PC-9 (cell line): Measurements from ENCODE around the gene HPS6. TPM values are rescaled to one million over a fixed set of nuclear protein-coding genes. Genes with fewer than 3 reads are reported as not detected.
A peak's percentile ranks its signal among the peaks of the same experiment; 100 is the strongest.

Experiments
- BruUV-seq: library from RNA; stranded (reverse); fragments of 400-500 nt; replicated peaks from 2 replicates; lab custom pipeline; 2021; lab: Mats Ljungman, UMichigan
- CTCF ChIA-PET: fragments of 300-600 bp; sonication (Branson Sonifier 250); formaldehyde crosslinking; loops from one replicate; lab custom pipeline; 2022; ENCODE audit warnings: antibody characterized with exemption; lab: Charles Lee
- POLR2A ChIA-PET: fragments of 300-600 bp; sonication (Branson Sonifier 250); formaldehyde crosslinking; loops from one replicate; lab custom pipeline; 2022; ENCODE audit warnings: antibody characterized with exemption; ENCODE audit not compliant: unreplicated experiment; lab: Charles Lee
- DNase-seq, 2 experiments: peaks; one replicate each; pipeline versions ENCODE4 v3.0.0 to v3.0.0-alpha.2; 2015 to 2022; ENCODE audit warnings: mixed read lengths in 1 of 2
- H2AFZ ChIP-seq: fragments of 200-600 bp; sonication (generic); 2 replicates; pipeline ENCODE4 v1.8.1; 2017; ENCODE audit warnings: antibody characterized with exemption
- H3F3A ChIP-seq: fragments of 200-600 bp; sonication (generic); 2 replicates; pipeline ENCODE4 v1.8.1; 2017; ENCODE audit warnings: antibody characterized with exemption, mild to moderate bottlenecking, low read depth; ENCODE audit not compliant: insufficient read depth
- H3K27ac ChIP-seq: fragments of 200-600 bp; sonication (generic); 2 replicates; pipeline ENCODE4 v1.6.1; 2016; ENCODE audit warnings: mixed run types
- H3K27me3 ChIP-seq: fragments of 200-600 bp; sonication (generic); 2 replicates; pipeline ENCODE4 v1.6.1; 2016; ENCODE audit warnings: low read depth, mixed run types; ENCODE audit not compliant: insufficient read depth
- H3K36me3 ChIP-seq: fragments of 200-600 bp; sonication (generic); 2 replicates; pipeline ENCODE4 v1.6.1; 2016; ENCODE audit warnings: low read depth, mixed run types
- H3K4me1 ChIP-seq: fragments of 200-600 bp; sonication (generic); replicated peaks from 2 replicates; pipeline ENCODE4 v1.6.1; 2016; ENCODE audit warnings: mixed run types; ENCODE audit not compliant: insufficient read depth
- H3K4me2 ChIP-seq: fragments of 200-600 bp; sonication (generic); 2 replicates; pipeline ENCODE4 v1.6.1; 2017; ENCODE audit warnings: mixed run types
- H3K4me3 ChIP-seq: fragments of 200-600 bp; sonication (generic); 2 replicates; pipeline ENCODE4 v1.6.1; 2016; ENCODE audit warnings: mixed run types
- H3K79me2 ChIP-seq: fragments of 200-600 bp; sonication (generic); 2 replicates; pipeline ENCODE4 v1.6.1; 2017; ENCODE audit warnings: low read depth, mixed run types
- H3K9me2 ChIP-seq: fragments of 200-600 bp; sonication (generic); 2 replicates; pipeline ENCODE4 v1.8.1; 2017; ENCODE audit warnings: mild to moderate bottlenecking; ENCODE audit not compliant: insufficient read depth
- H3K9me3 ChIP-seq: fragments of 200-600 bp; sonication (generic); 2 replicates; pipeline ENCODE4 v1.8.1; 2016; ENCODE audit warnings: low read depth; ENCODE audit not compliant: insufficient read depth
- H4K20me1 ChIP-seq: fragments of 200-600 bp; sonication (generic); 2 replicates; pipeline ENCODE4 v1.8.1; 2017; ENCODE audit not compliant: insufficient read depth
- EZH2 ChIP-seq: fragments of 200-600 bp; sonication (generic); IDR thresholded peaks from 2 replicates; pipeline ENCODE4 v1.8.0; 2017; ENCODE audit warnings: antibody characterized with exemption, low read depth
- intact Hi-C: fragments of 100-400 bp; cut with micrococcal nuclease; formaldehyde crosslinking; loops from one replicate; pipeline ENCODE4 v1.10.0; 2022; ENCODE audit not compliant: unreplicated experiment
- total RNA-seq: library from RNA; stranded (reverse); gene quantifications from 2 replicates; pipeline ENCODE4 v1.2.3, GENCODE V29; 2021
- TF ChIP-seq, protein P1 (sequence below): fragments of 200-600 bp; sonication (generic); conservative IDR thresholded peaks from 2 replicates; pipeline ENCODE4 v1.6.1; 2017; ENCODE audit warnings: mixed run types, antibody characterized with exemption, mild to moderate bottlenecking, moderate library complexity

Gene HPS6
- total RNA-seq, 1 experiment from 2014 or later, result 12.5 TPM

DNA sequence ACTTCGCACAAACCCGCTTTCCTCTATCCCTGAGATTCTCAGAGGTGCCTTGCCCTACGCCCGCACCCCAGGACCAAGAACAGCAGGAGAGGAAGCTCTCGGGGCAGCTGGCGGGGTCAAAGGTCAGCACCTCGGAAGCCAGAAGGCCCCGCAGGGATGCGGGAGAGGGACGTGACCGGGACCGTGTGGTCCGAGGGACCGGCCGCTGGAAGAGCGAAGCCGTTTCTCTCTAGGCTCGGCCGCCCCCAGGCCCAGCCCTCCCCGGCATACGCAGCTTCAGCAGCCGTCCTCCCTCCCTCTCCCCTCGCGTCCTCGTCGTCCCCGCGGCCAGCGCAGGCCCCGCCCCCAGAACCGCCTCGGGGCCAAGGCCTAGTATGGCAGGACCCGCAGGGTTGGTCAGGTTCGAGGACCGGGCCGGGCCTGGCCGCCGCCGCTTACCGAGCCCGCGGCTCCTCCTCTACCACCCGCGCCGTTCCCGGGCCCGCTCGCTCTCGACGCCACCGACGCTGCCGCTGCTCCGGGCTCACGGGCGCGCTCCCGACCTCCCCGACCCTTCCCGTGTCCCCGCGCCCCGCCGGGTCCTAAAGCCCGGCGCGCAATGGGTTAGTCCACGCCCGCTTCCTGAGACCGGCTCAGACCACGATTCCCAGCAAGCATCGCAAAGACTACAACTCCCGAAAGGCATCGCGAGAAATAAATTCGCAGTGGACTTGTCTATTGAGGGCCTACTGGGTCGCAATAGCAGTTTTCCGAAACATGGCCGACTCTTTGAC lies 9.3 kb upstream of the HPS6 start, which contains the start of gene ARMH3:
TSS of gene ARMH3 (minus strand) at position 527 of the 773 bp plus-strand sequence. CDS start 16,059 bp downstream, outside the sequence.
- Histone ChIP-seq H3K4me1 (0 out of 2 replicates have a peak, but pooled peaks cover 7% of the 10 kb centered on the region), H3K4me3 (peak within 1 kb of the TSS; percentile 84), H3K27ac (0 out of 2 replicates have a peak within 1 kb of the TSS, but pooled peaks have one; percentile 19), H4K20me1 (no peaks in the 10 kb centered on the region), H3K79me2 (peaks cover 32% of the 10 kb centered on the region), H3K36me3 (no peaks in the 10 kb centered on the region), H3K27me3 (no peaks in the 10 kb centered on the region), H3K9me3 (no peaks in the 10 kb centered on the region), H3K9me2 (no peaks in the 10 kb centered on the region), H2AFZ (peak within 1 kb of the TSS; percentile 95), H3K4me2 (peak within 1 kb of the TSS; percentile 85), H3F3A (no peaks in the 10 kb centered on the region)
- no peak for TF ChIP-seq EZH2
- TF ChIP-seq, protein P1, sequence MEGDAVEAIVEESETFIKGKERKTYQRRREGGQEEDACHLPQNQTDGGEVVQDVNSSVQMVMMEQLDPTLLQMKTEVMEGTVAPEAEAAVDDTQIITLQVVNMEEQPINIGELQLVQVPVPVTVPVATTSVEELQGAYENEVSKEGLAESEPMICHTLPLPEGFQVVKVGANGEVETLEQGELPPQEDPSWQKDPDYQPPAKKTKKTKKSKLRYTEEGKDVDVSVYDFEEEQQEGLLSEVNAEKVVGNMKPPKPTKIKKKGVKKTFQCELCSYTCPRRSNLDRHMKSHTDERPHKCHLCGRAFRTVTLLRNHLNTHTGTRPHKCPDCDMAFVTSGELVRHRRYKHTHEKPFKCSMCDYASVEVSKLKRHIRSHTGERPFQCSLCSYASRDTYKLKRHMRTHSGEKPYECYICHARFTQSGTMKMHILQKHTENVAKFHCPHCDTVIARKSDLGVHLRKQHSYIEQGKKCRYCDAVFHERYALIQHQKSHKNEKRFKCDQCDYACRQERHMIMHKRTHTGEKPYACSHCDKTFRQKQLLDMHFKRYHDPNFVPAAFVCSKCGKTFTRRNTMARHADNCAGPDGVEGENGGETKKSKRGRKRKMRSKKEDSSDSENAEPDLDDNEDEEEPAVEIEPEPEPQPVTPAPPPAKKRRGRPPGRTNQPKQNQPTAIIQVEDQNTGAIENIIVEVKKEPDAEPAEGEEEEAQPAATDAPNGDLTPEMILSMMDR, result no peak
- peak; percentile 86 to 87 for DNase-seq
- CTCF ChIA-PET, result interaction anchor here (1.0 kb wide), 1 partner anchor 11 kb away, joined by 4 read pairs; no protein-coding TSS in a partner anchor
- POLR2A ChIA-PET, result no interaction called here
- intact Hi-C loops, result loop anchor here (1.0 to 2.0 kb wide), 2 partner anchors 9 to 237 kb away; partner anchors contain the start of genes HPS6 and OGA
- no TSS peak for BruUV-seq

DNA sequence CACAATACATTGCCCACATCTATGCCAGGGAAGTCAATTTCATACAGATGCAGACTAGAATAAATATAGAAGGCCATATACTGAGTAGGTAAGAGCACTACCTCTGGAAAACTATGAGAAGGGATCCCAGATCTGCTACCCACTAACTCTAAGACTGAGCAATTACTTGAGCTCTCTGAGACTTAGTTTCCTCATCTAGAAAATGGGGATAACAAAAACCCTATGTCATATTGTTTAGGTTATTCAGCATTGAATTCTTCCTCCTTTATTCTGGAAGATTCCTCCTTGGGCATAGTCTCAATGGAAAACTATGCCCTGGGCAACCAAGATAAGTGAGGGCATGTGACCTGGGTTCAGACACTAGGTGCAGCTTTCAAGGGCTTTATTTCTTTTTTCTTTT lies 5.2 kb upstream of the HPS6 start:
- Histone ChIP-seq H3K36me3 (no peaks in the 10 kb centered on the region), H3K4me1 (0 out of 2 replicates have a peak, but pooled peaks cover under 1% of the 10 kb centered on the region), H4K20me1 (no peaks in the 10 kb centered on the region), H3K27me3 (no peaks in the 10 kb centered on the region), H3K4me2 (no peak overlapping the region), H3K4me3 (no peak overlapping the region), H3K9me3 (no peaks in the 10 kb centered on the region), H2AFZ (no peak overlapping the region), H3F3A (peaks cover 7% of the 10 kb centered on the region), H3K27ac (no peak overlapping the region), H3K79me2 (peaks cover 5% of the 10 kb centered on the region), H3K9me2 (no peaks in the 10 kb centered on the region)
- TF ChIP-seq, protein P1, result no peak
- TF ChIP-seq EZH2, result no peak
- BruUV-seq, result no TSS peak
- intact Hi-C loops, result no loop called here
- no peak for DNase-seq
- POLR2A ChIA-PET, result no interaction called here
- CTCF ChIA-PET, result interaction anchor here (0.6 kb wide), 1 partner anchor 172 kb away, joined by 3 read pairs; no protein-coding TSS in a partner anchor

DNA sequence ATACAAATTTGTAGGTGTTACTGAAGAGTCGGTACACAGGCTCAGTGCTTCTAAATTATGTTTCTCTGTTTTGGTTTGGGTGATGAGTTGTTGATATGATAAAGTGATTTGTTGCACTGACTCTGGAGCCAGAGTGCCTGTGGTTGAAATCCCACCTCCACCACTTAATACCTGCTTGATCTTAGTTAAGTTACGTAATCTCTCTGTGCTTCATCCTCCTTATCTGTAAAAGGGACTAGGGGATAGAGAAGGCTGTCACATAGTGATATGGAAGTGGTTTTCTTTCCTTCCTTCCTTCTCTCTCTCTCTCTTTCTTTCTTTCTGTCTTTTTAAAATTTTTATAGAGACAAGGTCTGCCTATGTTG lies 664 bp upstream of the HPS6 start:
- H3F3A ChIP-seq, result peaks cover 7% of the 10 kb centered on the region
- POLR2A ChIA-PET, result no interaction called here
- DNase-seq, result no peak
- H3K4me1 ChIP-seq, result 0 out of 2 replicates have a peak, but pooled peaks cover 6% of the 10 kb centered on the region
- peak overlapping the region; percentile 81; the same call in 1 of the 2 replicates for H3K4me3 ChIP-seq
- no peaks in the 10 kb centered on the region for H3K9me3 ChIP-seq
- no peaks in the 10 kb centered on the region for H3K27me3 ChIP-seq
- no peaks in the 10 kb centered on the region for H3K36me3 ChIP-seq
- no peak for TF ChIP-seq EZH2
- TF ChIP-seq, protein P1, result no peak
- no TSS peak for BruUV-seq
- peaks cover 23% of the 10 kb centered on the region for H3K79me2 ChIP-seq
- peak overlapping the region; percentile 65 for H3K27ac ChIP-seq
- H4K20me1 ChIP-seq, result 0 out of 2 replicates have a peak, but pooled peaks cover 4% of the 10 kb centered on the region
- intact Hi-C loops, result no loop called here
- H3K4me2 ChIP-seq, result peak overlapping the region; percentile 92
- no peaks in the 10 kb centered on the region for H3K9me2 ChIP-seq
- peak overlapping the region; percentile 83 for H2AFZ ChIP-seq
- CTCF ChIA-PET, result no interaction called here
